Fibroblast of lung (primary cell): ENCODE results near the gene RIN3. TPM values are rescaled to one million over a fixed set of nuclear protein-coding genes. Genes with fewer than 3 reads are reported as not detected.

Experiments used
- DNase-seq, 2 donors: peaks; one replicate each; pipeline versions ENCODE4 v3.0.0 to v3.0.0-alpha.2; 2010; ENCODE audit warnings: low read depth in 2 of 2
- H2AFZ ChIP-seq: 2 replicates; pipeline ENCODE4 v1.5.1; 2012; ENCODE audit warnings: low read length, control low read depth, inconsistent platforms
- H3K27ac ChIP-seq: 2 replicates; pipeline ENCODE4 v1.5.1; 2011; ENCODE audit warnings: low read length, control low read depth; ENCODE audit not compliant: insufficient read depth
- H3K27me3 ChIP-seq: 2 replicates; pipeline ENCODE4 v1.5.1; 2011; ENCODE audit warnings: mild to moderate bottlenecking, low read length; ENCODE audit not compliant: control insufficient read depth, insufficient read depth
- H3K36me3 ChIP-seq: 2 replicates; pipeline ENCODE4 v1.5.1; 2011; ENCODE audit warnings: low read length; ENCODE audit not compliant: control insufficient read depth, insufficient read depth
- H3K4me1 ChIP-seq: 2 replicates; pipeline ENCODE4 v1.5.1; 2011; ENCODE audit warnings: low read length; ENCODE audit not compliant: control insufficient read depth, insufficient read depth; ENCODE audit errors: extremely low read depth
- H3K4me2 ChIP-seq: 2 replicates; pipeline ENCODE4 v1.5.1; 2011; ENCODE audit warnings: low read length, control low read depth; ENCODE audit not compliant: insufficient read depth; ENCODE audit errors: extremely low read depth
- H3K4me3 ChIP-seq, 4 experiments: fragments of 200-600 bp in 1 of 4; sonication (generic) in 1 of 4; replicated peaks in 1 of 4; 2 replicates each; pipeline ENCODE4 v1.5.1; 2011 to 2016; ENCODE audit warnings: low read length in 4 of 4, low read depth in 3 of 4, mild to moderate bottlenecking in 3 of 4, control low read depth in 2 of 4, inconsistent platforms in 1 of 4, mixed read lengths in 1 of 4; ENCODE audit not compliant: insufficient read depth in 1 of 4; ENCODE audit errors: control extremely low read depth in 1 of 4
- H3K79me2 ChIP-seq: 2 replicates; pipeline ENCODE4 v1.5.1; 2012; ENCODE audit warnings: mild to moderate bottlenecking, low read length, inconsistent platforms; ENCODE audit not compliant: control insufficient read depth, insufficient read depth
- H3K9ac ChIP-seq: 2 replicates; pipeline ENCODE4 v1.5.1; 2011; ENCODE audit warnings: mild to moderate bottlenecking, low read length, control low read depth; ENCODE audit not compliant: insufficient read depth
- H3K9me3 ChIP-seq: 2 replicates; pipeline ENCODE4 v1.5.1; 2012; ENCODE audit warnings: low read depth, low read length; ENCODE audit not compliant: control insufficient read depth, insufficient read depth
- H4K20me1 ChIP-seq: 2 replicates; pipeline ENCODE4 v1.5.1; 2011; ENCODE audit warnings: low read length; ENCODE audit not compliant: control insufficient read depth, insufficient read depth; ENCODE audit errors: extremely low read depth
- CTCF ChIP-seq, 2 donors: IDR thresholded peaks in 1 of 2; conservative IDR thresholded peaks in 1 of 2; 1 replicate in 1 of 2; 2 replicates in 1 of 2; pipeline ENCODE4 v1.5.1; 2011 to 2012; ENCODE audit warnings: low read length in 2 of 2, control low read depth in 1 of 2, inconsistent platforms in 1 of 2, low read depth in 1 of 2, mild to moderate bottlenecking in 1 of 2
- EZH2 ChIP-seq: IDR thresholded peaks from 2 replicates; pipeline ENCODE4 v1.5.1; 2012; ENCODE audit warnings: low read length, control low read depth, mild to moderate bottlenecking; ENCODE audit errors: missing control alignments
- polyA plus RNA-seq, 2 donors: library from polyadenylated mRNA; depleted of rRNA in 1 of 2; stranded (reverse) in 1 of 2; unstranded in 1 of 2; fragments of >200 nt; gene quantifications; 2 replicates each; pipeline ENCODE4 v1.2.1, GENCODE V29; 2011 to 2012; ENCODE audit warnings: missing spikeins in 1 of 2
- total RNA-seq: library from RNA; depleted of rRNA; stranded (reverse); fragments of >200 nt; gene quantifications from 2 replicates; pipeline ENCODE4 v1.2.1, GENCODE V29; 2014

Gene RIN3
- total and polyA plus RNA-seq, 2 donors (not counting 1 experiment from before 2014, with no cell fraction given) = 8.9 to 9.2 TPM

- H4K20me1 ChIP-seq = no peaks in the 10 kb centered on the region
- no peaks in the 10 kb centered on the region for H3K27me3 ChIP-seq
- H3K27ac ChIP-seq = no peak overlapping the region
- H3K4me3 ChIP-seq = no peak overlapping the region
- DNase-seq = peak in 1 of 2 donors; percentile 46
- peaks cover 13% of the 10 kb centered on the region for H3K4me1 ChIP-seq
- no peaks in the 10 kb centered on the region for H3K79me2 ChIP-seq
- no peak overlapping the region for H2AFZ ChIP-seq
- TF ChIP-seq EZH2 = no peak
- TF ChIP-seq CTCF (conservative IDR thresholded peaks at IDR 0.05 in 1 of 2, IDR thresholded peaks at IDR 0.05 in 1 of 2; ENCODE audit: low read depth in 1 of 2, low read length in 2 of 2) = no peak
- no peaks in the 10 kb centered on the region for H3K36me3 ChIP-seq
- H3K9ac ChIP-seq = no peak overlapping the region
- no peak overlapping the region for H3K4me2 ChIP-seq
- no peaks in the 10 kb centered on the region for H3K9me3 ChIP-seq
These were observed 13.1 kb upstream of the RIN3 start for GRCh38 chr14:92500491-92500941.

GRCh38 chr14:92501891-92502351, 11.7 kb upstream of the RIN3 start:
- H3K4me3 ChIP-seq = no peak overlapping the region
- H3K9ac ChIP-seq = no peak overlapping the region
- no peak for TF ChIP-seq EZH2
- no peak for TF ChIP-seq CTCF (conservative IDR thresholded peaks at IDR 0.05 in 1 of 2, IDR thresholded peaks at IDR 0.05 in 1 of 2; ENCODE audit: low read depth in 1 of 2, low read length in 2 of 2)
- H3K79me2 ChIP-seq = no peaks in the 10 kb centered on the region
- no peak overlapping the region for H3K27ac ChIP-seq
- H3K9me3 ChIP-seq = no peaks in the 10 kb centered on the region
- H3K4me2 ChIP-seq = no peak overlapping the region
- no peaks in the 10 kb centered on the region for H4K20me1 ChIP-seq
- H3K27me3 ChIP-seq = no peaks in the 10 kb centered on the region
- peaks cover 13% of the 10 kb centered on the region for H3K4me1 ChIP-seq
- no peaks in the 10 kb centered on the region for H3K36me3 ChIP-seq
- no peak overlapping the region for H2AFZ ChIP-seq
- peak; percentile 58 to 85 for DNase-seq

- H3K4me2 ChIP-seq = no peak overlapping the region
These were observed 10.9 kb upstream of the RIN3 start for GRCh38 chr14:92502541-92503286.

More at GRCh38 chr14:92502541-92503286, 10.9 kb upstream of the RIN3 start:
- Histone ChIP-seq H3K27me3 (no peaks in the 10 kb centered on the region), H3K36me3 (no peaks in the 10 kb centered on the region), H3K79me2 (no peaks in the 10 kb centered on the region), H3K4me1 (peaks cover 13% of the 10 kb centered on the region), H4K20me1 (no peaks in the 10 kb centered on the region), H3K4me3 (no peak overlapping the region), H3K27ac (no peak overlapping the region), H3K9me3 (no peaks in the 10 kb centered on the region), H2AFZ (no peak overlapping the region), H3K9ac (no peak overlapping the region)
- DNase-seq = no peak
- TF ChIP-seq CTCF (conservative IDR thresholded peaks at IDR 0.05 in 1 of 2, IDR thresholded peaks at IDR 0.05 in 1 of 2; ENCODE audit: low read depth in 1 of 2, low read length in 2 of 2) (no peak), EZH2 (no peak)
